GM21723 (cell line): ENCODE data around the gene CCNB2.
"Not testable (repeated sequence)": the region's sequence is repeated elsewhere in the genome, so short reads cannot be mapped to it uniquely, and the experiment has no call there.

ENCODE experiments used
- ATAC-seq: cut with Tn5 transposase; IDR thresholded peaks from one replicate; pipeline ENCODE4 v1.9.1; 2021; ENCODE audit warnings: mild to moderate bottlenecking, moderate library complexity; ENCODE audit not compliant: unreplicated experiment

CCNB2 gene

DNA sequence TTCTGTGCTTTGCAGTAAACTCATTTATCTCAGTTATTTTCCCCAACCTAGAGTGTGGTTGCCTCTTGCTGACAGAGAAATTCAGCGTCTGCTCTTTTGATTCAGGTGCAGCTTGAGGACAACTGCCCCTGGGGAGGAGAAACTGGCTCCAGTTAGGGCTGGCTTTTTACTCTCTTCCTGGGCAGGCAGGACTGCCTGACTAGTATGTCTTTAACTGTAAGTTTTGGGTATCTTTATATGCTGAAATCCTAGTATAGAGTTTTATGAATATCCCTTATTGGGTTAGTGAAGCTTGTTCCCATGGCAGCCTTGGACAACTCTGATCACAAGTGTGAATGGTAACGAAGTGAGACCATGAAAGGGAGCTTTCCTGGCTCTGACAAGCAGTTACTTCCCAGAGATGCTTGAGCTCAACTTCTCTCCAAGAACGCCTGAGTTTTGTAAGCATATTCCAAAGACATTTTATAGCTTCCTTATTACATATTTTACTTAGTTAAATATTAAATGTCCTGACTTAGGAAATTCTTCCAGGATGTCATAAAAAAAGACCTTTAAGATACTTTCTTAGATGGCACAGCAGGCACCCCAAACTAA lies 27.1 kb downstream of the CCNB2 start:
- no peak for ATAC-seq

DNA sequence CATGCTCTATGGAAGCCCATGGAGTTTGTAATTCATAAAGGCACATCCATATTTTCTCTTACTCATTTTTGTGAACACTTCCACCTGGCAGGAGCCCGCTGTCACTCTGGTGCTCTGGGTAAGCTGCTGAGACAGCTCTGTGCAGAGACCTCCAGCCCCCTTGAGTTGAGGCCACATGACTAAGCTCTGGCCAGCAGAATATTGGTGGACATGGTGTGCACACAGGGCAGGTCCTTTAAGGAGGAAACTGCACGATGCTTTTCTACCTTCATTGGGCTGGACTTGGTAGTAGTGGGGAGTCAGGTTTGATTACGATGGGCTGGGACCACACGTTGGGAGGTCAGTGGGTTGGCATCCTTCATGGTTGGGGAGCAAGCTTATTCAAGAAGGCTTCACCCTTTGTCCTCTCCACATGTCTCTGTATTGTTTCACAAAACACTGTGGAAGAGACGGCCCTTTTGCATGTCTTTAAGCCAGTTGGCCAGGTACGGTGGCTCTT lies 29.0 kb downstream of the CCNB2 start:
- no peak for ATAC-seq

DNA sequence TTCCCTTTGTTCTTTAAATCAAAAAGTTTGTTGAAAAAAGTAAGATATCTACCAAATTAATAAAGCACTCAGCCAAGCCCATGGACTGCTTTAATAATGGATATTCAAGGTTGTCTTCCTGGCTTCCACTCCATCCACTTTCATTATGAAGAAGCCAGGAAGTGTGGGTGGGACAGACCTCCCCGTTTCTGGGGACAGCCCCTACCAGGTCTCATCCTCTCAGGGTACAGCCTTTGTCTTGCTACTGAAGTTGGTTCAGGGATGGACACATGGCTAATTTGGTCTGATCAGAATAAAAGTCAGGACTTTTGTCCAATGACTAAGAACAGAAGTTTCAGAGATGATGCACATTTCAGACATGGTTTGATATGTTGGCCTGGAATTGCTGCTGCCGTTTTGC lies 32.6 kb downstream of the CCNB2 start:
- no peak for ATAC-seq

DNA sequence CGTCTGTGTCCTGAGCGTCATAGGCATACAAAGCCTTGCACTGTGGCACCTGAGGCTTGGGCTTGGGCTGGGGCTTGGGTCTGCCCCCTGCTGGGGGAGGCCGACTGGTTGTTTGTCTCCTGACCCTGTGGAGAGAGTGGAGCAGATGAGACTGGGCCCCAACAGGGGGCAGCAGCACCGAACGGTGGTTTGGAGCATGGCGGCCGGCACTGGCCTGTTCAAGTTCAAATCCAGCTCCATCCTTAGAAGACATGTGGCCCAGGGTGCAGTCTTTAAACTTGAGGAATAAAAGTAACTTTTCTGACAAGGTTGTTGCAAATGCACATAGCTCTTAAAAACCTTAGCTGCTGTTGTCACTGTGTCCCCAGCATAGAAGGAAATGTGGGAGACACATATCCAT lies 33.3 kb downstream of the CCNB2 start:
- no peak for ATAC-seq

DNA sequence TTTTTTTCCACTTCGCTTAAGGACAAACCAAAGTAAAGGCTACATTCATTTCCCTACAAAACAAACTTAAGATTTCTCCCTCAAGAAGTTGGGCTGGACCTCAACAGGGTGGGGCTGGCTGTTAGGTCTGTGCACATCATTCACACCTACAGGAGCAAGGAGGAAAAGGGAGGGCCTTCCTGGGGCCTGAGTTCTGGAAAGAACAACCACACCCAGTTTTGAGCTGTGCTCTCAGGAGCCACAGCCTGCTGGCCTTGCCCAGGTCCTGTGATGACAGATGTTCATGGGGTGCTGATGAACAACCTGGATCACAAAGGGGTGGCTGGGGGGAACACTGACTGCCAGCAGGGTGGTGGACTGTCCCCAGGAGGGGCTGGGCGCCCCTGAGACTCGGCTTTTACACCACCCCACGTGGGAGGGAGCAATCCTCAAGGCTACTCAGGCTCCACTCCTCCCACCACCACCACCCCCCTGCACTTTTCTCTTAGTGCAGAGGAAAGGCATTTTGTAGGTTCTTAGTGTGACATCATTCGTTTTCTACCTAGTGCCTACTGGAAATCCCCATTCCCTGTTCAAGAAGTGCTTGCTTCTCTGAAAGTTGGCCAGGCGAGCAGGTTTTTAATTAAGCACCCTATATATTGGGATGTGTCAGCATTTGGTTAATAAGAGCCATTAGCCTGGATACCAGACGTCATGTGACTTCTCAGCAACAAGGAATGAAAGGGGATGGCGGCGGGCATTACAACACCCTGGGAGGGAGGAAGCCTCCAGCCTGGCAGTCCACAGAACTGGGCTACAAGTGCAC lies 35.7 kb downstream of the CCNB2 start:
- ATAC-seq: no peak

DNA sequence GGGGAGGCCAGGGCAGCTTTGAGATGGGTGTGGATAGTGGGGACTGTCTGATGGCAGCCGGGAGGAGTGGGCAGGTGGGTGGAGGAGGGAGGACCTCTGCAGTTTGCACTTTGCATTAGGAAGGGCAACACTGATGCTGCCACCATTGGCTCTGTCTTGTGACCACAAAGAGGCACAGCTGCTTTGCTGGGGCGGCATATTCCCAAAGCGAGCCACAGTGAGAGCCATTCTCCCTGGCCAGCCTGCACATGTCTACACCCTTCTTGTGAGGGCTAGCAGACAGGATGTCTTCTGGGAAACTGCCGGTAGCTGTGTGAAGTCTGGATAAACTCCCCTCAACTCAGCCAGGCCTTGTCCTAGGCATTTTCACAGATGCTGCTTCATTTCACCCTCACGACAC lies 38.3 kb downstream of the CCNB2 start:
- no peak for ATAC-seq

DNA sequence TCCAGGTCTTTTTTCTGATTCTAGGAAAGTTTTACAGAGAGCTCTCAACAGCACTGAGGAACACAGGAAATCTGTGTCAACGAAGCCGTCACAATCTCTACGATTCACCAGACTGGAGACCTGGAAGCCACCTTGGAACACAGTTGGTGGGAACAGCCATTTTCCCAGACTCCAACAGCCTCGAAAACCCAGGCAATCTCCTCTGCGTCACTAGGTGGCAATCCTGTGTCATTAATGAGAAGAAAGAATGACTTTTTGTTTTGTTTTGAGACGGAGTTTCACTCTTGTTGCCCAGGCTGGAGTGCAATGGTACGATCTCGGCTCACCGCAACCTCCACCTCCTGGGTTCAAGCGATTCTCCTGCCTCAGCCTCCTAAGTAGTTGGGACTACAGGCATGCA lies 39.6 kb downstream of the CCNB2 start:
- ATAC-seq: not testable (repeated sequence)

DNA sequence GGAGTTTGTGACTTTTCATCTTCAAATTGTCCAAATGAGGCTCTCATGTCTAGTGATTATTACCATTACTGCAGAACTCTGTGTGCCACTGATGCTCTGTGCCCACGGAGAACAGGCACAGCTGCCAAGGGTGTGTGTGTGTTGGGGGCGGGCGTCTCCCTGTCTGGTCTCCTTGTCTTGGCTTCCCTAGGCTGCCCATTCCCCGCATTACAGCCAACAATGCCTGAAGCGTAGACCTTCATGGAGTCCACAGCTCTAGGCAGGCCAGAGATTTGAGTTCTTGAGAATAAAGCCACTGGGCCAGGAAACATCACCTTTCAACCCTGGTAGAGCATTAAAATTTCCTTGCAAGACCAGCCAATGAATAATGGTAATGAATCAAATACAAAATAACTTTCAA lies 42.7 kb downstream of the CCNB2 start:
- ATAC-seq: no peak

DNA sequence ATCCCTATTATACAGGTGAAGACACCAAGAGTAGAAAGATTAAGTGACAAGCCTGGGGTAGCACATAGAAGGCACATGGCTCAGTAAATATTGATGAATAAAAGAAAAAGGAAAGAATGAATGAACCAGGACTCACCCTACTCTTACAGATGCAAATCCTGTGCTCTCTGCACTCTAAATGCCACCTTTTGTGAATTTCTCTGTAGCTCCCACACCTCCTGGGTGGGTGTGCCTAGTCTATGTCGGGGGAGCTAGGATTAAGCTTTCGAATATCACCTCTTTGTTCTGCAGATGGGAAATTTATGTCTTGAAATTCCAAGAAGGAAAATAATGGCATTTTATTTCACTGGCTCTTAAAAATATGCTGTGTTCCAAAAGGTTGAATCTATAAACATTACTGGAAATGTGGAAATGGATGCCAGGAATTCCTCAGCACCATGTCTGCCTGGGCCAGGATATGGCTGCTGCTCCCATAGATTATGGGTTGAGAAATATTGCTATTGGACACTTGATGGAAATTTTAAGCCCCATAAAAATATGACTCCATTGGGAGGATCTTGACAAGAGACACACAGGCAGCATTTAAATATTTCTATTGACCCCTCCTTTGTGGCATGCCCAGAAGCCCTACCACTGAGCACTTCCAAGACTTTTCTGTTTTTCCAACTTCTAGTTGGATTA lies 43.3 kb downstream of the CCNB2 start:
- ATAC-seq: no peak

DNA sequence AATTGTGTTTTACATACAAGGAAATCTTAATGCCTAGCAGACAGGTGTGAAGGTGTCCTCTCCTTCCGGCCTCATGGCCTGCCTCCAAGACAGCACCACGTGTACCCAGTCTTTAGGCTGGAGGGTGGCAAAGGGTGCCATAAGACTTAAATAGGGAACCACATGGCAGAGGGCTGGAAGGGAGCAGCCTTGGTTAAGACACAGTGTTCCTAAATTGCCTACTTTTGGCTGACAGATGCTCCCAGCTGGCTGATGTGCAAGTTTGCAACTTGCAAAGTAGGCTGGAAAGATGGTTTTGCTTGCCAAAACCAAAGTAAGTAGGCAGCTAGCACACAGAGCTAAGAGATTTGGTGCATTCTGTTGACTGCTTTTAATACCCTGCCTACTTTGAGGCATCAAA lies 45.2 kb downstream of the CCNB2 start:
- ATAC-seq: no peak

DNA sequence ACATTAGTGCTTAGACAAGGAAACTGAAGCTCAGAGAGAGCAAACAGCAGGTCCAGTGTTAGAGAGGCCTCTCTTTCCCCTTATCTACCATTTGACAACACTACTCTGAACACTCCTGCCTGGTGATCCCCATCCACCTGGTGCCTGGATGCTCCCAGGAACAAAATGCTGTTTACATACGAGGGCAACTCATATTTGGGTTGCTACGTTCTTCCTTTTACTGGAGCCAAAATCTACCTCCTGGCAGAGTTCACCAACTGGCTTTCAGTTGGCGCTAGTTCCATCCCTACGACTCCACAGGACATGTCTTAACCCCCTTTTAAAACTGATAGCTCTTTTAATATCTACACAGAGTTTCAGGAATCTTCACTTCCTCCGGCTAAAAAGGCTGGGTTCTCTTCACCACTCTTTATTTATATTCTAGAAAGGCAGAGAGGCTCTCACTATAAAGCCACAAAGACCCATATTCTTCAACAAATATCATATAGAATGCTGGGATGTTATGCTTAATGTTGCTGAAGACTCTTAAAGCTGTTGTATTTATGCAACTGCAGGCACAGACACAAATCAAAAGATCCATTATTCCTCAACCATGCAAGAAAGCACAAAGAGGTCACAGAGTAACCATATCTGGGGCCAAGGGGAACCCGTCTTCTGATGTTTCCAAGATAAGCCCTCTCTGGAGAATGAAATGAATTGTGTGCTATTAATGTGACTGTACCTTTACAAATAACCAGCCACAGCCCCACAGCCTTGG lies 47.9 kb downstream of the CCNB2 start:
- ATAC-seq: no peak

DNA sequence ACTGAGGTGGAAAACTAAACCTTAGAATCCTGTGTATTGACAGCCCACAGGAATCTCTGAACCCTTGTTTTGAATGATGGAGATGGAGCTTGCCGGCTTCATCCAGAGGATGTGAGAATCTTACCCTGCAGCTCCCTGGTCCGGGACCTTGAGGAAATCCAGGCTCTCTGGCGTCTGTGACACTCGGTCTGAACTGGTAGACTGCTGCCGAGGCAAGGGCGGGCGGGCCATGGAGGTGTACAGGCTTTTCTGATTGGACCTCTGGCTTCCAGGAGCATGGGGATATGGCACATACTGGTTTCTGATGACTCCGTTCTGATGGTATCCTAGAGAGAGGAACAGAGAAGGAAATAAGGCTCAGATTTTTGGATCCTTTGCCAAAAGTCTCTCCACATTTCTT lies 48.5 kb downstream of the CCNB2 start:
- ATAC-seq: no peak

DNA sequence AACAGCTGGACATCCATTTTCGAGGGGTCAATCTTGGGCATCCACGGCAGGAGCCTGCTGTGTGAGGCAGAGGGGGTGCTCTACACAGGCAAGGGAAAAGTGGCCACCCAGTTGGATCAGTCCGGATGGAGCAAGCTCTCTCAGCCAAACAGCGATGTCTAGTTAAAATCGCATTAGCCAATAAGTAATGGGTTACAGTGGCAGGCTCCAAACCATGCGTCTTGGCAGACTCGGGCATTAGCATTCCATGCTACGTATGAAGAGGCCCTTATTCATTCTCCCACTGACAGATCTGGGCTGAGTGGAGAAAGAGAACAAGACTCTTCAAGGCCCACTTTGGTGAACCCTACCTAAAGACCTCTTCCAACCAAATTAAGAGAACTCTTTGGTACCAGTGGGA lies 49.3 kb downstream of the CCNB2 start:
- no peak for ATAC-seq

DNA sequence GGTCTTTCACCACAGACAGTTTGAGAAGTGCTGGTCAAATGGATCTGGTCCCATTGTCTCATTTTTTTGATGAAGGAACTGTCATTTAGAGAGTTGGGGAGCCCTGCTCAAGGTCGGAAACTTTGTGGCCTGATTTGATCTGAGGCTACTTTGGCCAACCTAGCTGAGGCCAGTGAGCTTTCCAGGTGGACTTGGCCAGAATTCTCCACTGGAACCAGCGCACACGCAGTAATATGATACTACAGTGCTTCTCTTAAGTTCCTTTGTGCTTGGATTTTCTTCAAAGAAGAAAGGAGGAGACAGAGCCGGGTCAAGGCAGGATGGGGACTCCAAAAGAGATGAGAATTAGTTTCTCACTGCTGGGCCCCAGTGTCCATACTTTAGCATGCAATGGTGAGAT lies 50.5 kb downstream of the CCNB2 start:
- no peak for ATAC-seq

DNA sequence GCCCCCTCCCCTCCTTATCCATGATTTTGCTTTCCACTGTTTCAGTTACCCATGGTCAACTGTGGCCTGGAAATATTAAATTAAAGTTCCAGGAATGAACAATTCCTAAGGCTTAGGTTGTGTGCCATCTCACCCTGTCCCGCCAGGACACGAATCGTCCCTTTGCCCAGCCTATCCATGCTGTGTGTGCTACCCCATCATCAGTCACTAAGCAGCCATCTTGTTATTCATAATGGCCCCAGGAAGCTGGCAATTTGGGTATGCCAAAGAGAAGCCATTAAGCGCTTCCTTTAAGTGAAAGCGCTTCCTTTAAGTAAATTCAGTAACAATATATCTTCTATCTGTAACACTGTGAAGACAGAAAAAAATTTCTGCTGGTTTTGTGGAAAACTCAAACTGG lies 52.5 kb downstream of the CCNB2 start:
- ATAC-seq: no peak

DNA sequence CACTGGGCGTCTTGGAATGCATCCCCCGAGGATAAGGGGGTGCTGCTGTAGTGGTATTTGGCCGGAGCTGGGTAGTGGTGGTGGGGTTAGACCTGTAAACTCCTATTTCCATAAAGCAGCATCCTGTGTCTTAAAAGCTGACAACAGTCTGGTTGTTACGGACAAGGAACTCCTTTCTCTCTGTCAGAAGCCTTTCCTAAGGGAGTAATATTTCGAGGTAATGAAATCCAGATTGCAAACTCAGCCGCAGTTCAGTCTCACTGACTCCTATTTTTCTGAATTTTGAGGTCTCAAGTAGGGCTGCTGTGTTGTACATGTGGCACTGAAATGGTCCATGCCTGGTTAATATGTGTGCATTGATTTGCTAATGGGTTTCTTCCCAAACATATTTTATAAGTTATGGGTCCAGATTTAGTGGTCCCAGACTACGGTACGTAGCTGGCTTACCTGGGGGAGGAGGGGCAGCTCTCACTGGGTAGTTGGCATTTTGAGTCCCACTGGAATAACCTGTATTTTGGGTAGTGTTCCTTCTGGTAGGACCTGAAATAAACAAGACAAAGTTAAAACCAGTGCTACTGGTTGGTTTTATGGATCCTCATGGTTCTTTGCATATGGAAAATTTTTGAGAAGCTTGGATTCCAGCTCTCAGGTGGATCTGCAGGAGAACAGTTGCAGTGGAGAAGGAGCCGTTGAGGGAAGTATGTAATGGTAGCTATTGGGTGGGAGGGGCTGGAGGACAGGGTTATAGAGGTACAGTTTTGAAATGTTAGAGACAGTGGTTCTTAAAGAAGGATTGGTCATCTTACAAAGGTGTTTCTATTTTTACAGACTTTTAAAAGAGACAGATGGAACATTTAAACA lies 53.1 kb downstream of the CCNB2 start:
- ATAC-seq: no peak

DNA sequence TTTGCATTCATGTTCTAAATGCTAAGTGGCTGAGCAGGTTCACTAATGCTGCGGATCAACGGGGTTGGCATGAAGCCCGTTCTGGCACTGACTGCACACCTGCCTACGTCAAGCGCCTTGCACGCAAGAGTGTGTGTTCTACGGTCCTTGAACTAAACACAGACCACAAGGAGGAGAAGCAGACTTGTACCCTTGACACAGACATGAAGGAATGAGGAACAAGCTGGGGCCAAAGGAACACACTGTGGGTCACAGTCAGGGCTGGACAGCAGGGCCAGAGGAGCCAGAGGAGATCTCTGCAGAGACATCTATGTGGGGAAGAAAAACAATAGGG lies 53.7 kb downstream of the CCNB2 start:
- ATAC-seq: no peak

DNA sequence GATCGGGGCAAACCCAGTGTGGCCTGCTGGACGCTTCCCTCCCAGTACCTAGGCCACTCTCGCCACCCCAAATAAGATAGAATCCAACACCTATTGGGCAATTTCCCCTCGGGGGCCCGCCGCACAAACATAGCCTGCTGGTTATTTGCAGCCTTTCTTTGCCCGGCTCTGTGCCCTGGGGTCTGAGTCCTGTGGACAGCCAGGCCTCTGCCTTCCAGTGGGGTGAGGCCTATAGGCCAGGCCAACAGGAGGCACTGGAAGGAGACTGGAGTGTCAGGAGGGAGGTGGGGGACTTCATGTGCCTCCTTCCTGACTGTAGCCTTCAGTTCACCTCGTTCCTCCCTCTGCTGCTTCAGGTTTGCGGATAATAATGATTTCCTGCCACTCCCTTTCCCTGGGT lies 54.3 kb downstream of the CCNB2 start:
- ATAC-seq: no peak

DNA sequence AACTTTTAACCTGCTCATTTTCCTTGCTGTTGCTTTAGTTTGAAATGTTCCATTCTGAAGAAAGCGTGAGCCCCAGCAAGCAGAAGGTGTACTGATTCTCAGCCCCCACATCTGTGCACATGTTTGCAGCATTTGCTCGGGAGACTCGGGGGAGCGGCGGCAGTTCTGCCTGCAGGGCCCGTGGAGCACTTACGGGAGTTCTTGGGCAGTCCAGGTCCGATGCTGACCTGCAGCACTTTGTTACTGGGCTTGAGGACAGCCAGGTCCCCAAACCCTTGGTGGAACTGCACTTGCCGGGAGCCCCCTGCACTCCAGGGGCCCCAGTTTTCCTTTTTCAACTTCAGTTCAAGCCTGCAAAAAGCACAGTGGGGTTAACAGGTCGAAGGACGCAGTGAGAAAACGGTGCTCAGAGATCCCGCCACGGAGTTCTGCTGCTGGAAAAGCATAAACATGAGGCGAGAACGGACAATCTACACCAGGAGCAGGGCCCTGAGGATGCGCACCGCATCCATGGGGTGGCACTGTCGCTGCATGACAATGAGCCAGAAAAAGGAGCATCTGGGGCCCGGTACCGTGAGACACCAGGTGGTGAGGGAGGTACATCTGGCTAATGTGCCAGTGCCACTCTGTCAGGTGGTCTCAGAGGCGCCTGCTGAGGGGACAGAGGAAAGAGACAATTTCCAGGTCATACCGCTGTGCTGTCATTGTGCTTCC lies 56.1 kb downstream of the CCNB2 start:
- no peak for ATAC-seq

DNA sequence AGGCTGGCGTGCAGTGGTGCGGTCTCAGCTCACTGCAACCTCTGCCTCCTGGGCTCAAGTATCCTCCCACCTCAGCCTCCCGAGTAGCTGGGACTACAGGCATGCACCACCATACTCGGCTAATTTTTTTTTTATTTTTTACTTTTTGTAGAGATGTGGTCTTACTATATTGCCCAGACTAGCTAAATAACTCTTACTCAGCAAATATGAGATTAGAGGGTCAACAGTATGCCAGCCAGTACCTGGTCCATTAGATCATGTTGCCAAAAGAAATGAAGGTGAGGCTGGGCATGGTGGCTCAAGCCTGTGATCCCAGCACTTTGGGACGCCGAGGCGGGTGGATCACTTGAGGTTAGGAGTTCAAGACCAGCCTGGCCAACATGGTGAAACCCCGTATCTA lies 57.1 kb downstream of the CCNB2 start:
- ATAC-seq: not testable (repeated sequence)
